Peyer's patch (tissue), 4 donors: Measurements from ENCODE around the gene PPIB. TPM values are rescaled to one million over a fixed set of nuclear protein-coding genes. Genes with fewer than 3 reads are reported as not detected.
A peak's percentile ranks its signal among the peaks of the same experiment; 100 is the strongest.

Source experiments
- DNase-seq, 3 donors: peaks; one replicate each; pipeline ENCODE4 v3.0.0-alpha.2; 2017 to 2019
- H3K27ac ChIP-seq, 4 donors: fragments of 200-600 bp; sonication (generic); one replicate each; pipeline ENCODE4 v1.5.1; 2016 to 2019
- H3K27me3 ChIP-seq, 2 donors: fragments of 200-600 bp; sonication (generic); one replicate each; pipeline ENCODE4 v1.5.1; 2019
- H3K36me3 ChIP-seq, 3 donors: fragments of 200-600 bp; sonication (generic); one replicate each; pipeline ENCODE4 v1.5.1; 2016 to 2019
- H3K4me1 ChIP-seq, 4 donors: fragments of 200-600 bp; sonication (generic); one replicate each; pipeline ENCODE4 v1.5.1; 2016 to 2019
- H3K4me3 ChIP-seq, 4 donors: fragments of 200-600 bp; sonication (generic); 1 replicate in 3 of 4; 2 replicates in 1 of 4; pipeline ENCODE4 v1.5.1; 2016 to 2019; ENCODE audit warnings: mild to moderate bottlenecking in 1 of 4
- H3K9me3 ChIP-seq, 4 donors: fragments of 200-600 bp; sonication (generic); one replicate each; pipeline ENCODE4 v1.5.1; 2016 to 2019; ENCODE audit warnings: mild to moderate bottlenecking in 1 of 4
- CTCF ChIP-seq, 6 experiments: fragments of 450-650 bp in 4 of 6; fragments of 200-600 bp in 2 of 6; sonication (generic) in 1 of 6; IDR thresholded peaks; one replicate each; pipeline ENCODE4 v1.5.1; 2017 to 2019; ENCODE audit warnings: antibody characterized with exemption in 6 of 6, mild to moderate bottlenecking in 3 of 6, moderate library complexity in 1 of 6
- POLR2A ChIP-seq, 2 donors: fragments of 450-650 bp; IDR thresholded peaks; one replicate each; pipeline ENCODE4 v1.5.1; 2017; ENCODE audit warnings: antibody characterized with exemption in 2 of 2, mild to moderate bottlenecking in 2 of 2, moderate library complexity in 2 of 2
- total RNA-seq, 4 donors: library from RNA; depleted of rRNA; stranded (reverse); fragments of >200 nt; gene quantifications; one replicate each; pipeline ENCODE4 v1.1.0, GENCODE V29; 2016

The PPIB gene
- total RNA-seq, 4 donors from 2014 or later = 120 to 244 (median 200) TPM

- Histone ChIP-seq H3K9me3 (no peaks in the 10 kb centered on the region), H3K27me3 (no peaks in the 10 kb centered on the region), H3K27ac (no peak overlapping the region), H3K36me3 (peaks cover 0 to 6% (median 0%) of the 10 kb centered on the region in 3 donors), H3K4me3 (no peak overlapping the region), H3K4me1 (no peaks in the 10 kb centered on the region)
- no peak for DNase-seq
- TF ChIP-seq POLR2A (IDR thresholded peaks at IDR 0.05) (no peak), CTCF (IDR thresholded peaks at IDR 0.05) (no peak)
These were observed 20.1 kb upstream of the PPIB start for GRCh38 chr15:64182859-64183370.

GRCh38 chr15:64180235-64180824 is 17.5 kb upstream of the PPIB start:
- H3K27me3 ChIP-seq = no peaks in the 10 kb centered on the region
- H3K36me3 ChIP-seq = peaks cover 0 to 20% (median 0%) of the 10 kb centered on the region in 3 donors
- peak in 1 of 3 donors; percentile 51 for DNase-seq
- no peaks in the 10 kb centered on the region for H3K9me3 ChIP-seq
- TF ChIP-seq POLR2A (IDR thresholded peaks at IDR 0.05) (no peak), CTCF (IDR thresholded peaks at IDR 0.05) (no peak)
- H3K4me3 ChIP-seq = no peak overlapping the region
- no peak overlapping the region for H3K27ac ChIP-seq
- no peaks in the 10 kb centered on the region for H3K4me1 ChIP-seq

- DNase-seq = no peak
- TF ChIP-seq POLR2A (IDR thresholded peaks at IDR 0.05) = no peak
- peaks cover 0 to 15% (median 7%) of the 10 kb centered on the region in 4 donors for H3K4me1 ChIP-seq
These were observed 3.5 kb upstream of the PPIB start for GRCh38 chr15:64166102-64166890.

GRCh38 chr15:64164436-64164835 is 1.6 kb upstream of the PPIB start:
- no peak for DNase-seq
- Histone ChIP-seq H3K27me3 (no peaks in the 10 kb centered on the region), H3K9me3 (no peaks in the 10 kb centered on the region), H3K4me1 (peaks cover 0 to 29% (median 13%) of the 10 kb centered on the region in 4 donors), H3K27ac (peak overlapping the region in 1 of 4 donors; percentile 64), H3K4me3 (no peak overlapping the region), H3K36me3 (peaks cover 0 to 22% (median 7%) of the 10 kb centered on the region in 3 donors)
- TF ChIP-seq CTCF (IDR thresholded peaks at IDR 0.05) (no peak), POLR2A (IDR thresholded peaks at IDR 0.05) (no peak)

More at GRCh38 chr15:64166102-64166890, 3.5 kb upstream of the PPIB start:
- Histone ChIP-seq H3K36me3 (peaks cover 0 to 8% (median 0%) of the 10 kb centered on the region in 3 donors), H3K27me3 (no peaks in the 10 kb centered on the region), H3K27ac (no peak overlapping the region), H3K9me3 (no peaks in the 10 kb centered on the region), H3K4me3 (no peak overlapping the region)

GRCh38 chr15:64163659-64164362 is 989 bp upstream of the PPIB start:
- peak overlapping the region; percentile 62 to 85 (median 79) for H3K4me3 ChIP-seq

More at GRCh38 chr15:64163659-64164362, 989 bp upstream of the PPIB start:
- no peak for TF ChIP-seq POLR2A (IDR thresholded peaks at IDR 0.05)
- TF ChIP-seq CTCF (IDR thresholded peaks at IDR 0.05) = no peak
- Histone ChIP-seq H3K27me3 (no peaks in the 10 kb centered on the region), H3K9me3 (no peaks in the 10 kb centered on the region), H3K4me1 (peaks cover 0 to 29% (median 13%) of the 10 kb centered on the region in 4 donors), H3K36me3 (peaks cover 0 to 28% (median 7%) of the 10 kb centered on the region in 3 donors), H3K27ac (peak overlapping the region; percentile 64 to 90 (median 84))
- DNase-seq = peak in 1 of 3 donors; percentile 54
